Measurements from ENCODE around the gene TMPRSS13. TPM values are rescaled to one million over a fixed set of nuclear protein-coding genes. Genes with fewer than 3 reads are reported as not detected.

Gene TMPRSS13
- total RNA-seq, 1 donor from 2014 or later, result not detected

- Histone ChIP-seq H3K4me1 (no peaks in the 10 kb centered on the region), H3K27me3 (no peaks in the 10 kb centered on the region), H3K27ac (no peak overlapping the region), H3K36me3 (no peaks in the 10 kb centered on the region), H3K9me3 (no peaks in the 10 kb centered on the region), H3K4me3 (no peak overlapping the region)
- intact Hi-C loops (cut with DNase I), result no loop called here
- TF ChIP-seq CTCF (IDR thresholded peaks at IDR 0.05), result no peak
- DNase-seq (ENCODE audit: low spot score in 2 of 2), result no peak
Measured at GRCh38 chr11:117859488-117860112, 69.6 kb downstream of the TMPRSS13 start.

DNA sequence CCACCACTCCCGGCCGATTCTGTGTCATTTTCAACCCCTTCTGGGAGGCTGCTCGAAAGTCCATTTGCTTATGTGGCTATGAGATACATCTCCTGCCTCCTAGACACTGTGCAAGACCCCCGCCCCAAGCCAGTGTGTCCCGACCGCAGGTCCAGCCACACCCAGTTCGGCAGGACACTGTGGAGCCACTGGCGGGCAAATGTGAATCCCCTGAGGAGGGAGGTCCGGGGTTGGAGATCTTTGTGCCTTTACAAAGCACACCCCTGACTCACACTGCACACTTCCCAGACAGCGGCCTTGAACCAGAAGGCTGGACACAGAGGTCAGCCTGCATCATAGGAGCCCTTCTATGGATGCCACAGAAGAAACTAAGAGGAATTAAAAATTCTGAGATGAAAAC lies 70.1 kb downstream of the TMPRSS13 start:
- H3K36me3 ChIP-seq, result no peaks in the 10 kb centered on the region
- DNase-seq (ENCODE audit: low spot score in 2 of 2), result no peak
- no peaks in the 10 kb centered on the region for H3K27me3 ChIP-seq
- no peaks in the 10 kb centered on the region for H3K9me3 ChIP-seq
- no peak for TF ChIP-seq CTCF (IDR thresholded peaks at IDR 0.05)
- H3K4me3 ChIP-seq, result no peak overlapping the region
- no peaks in the 10 kb centered on the region for H3K4me1 ChIP-seq
- no peak overlapping the region for H3K27ac ChIP-seq
- intact Hi-C loops (cut with DNase I), result no loop called here

GRCh38 chr11:117857734-117858414 lies 71.3 kb downstream of the TMPRSS13 start:
- TF ChIP-seq CTCF (IDR thresholded peaks at IDR 0.05), result no peak
- H3K4me1 ChIP-seq, result no peaks in the 10 kb centered on the region
- no peak overlapping the region for H3K4me3 ChIP-seq
- intact Hi-C loops (cut with DNase I), result no loop called here
- H3K27ac ChIP-seq, result no peak overlapping the region
- no peaks in the 10 kb centered on the region for H3K36me3 ChIP-seq
- H3K9me3 ChIP-seq, result no peaks in the 10 kb centered on the region
- H3K27me3 ChIP-seq, result no peaks in the 10 kb centered on the region
- no peak for DNase-seq (ENCODE audit: low spot score in 2 of 2)

DNA sequence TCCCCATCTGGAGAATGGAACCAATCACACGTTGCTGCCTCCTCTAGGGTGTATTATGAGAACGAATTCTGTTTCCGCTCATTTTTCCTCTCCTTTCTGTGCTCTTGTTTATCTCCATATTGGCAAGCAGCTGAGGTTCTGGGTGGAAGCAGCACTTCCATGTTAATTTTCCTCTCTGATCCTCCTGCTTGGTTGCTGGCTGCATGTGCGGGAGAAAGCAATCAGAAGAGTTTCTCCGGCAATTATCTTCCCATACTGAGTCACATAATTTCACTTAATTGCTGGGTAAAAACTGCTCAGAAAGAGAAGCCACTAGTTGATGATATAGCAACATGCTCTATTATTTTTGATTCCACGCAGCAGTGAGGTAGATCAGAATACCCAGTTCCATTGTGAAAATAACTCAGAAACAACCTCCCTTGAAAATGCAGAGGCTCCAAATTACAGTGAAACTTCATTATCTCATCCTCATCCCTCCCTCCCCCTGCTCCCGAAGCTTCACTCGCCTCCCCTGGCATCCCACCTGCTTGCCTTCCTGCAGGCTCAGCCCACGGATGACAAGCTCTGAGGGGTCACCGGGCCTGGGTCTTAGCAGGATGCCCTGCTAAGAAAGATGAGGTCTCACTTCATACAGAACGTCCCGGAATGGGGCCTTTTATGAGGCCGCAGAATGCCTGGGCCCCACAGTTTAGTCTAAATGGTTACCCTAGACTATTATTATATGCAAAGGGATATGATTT lies 73.1 kb downstream of the TMPRSS13 start:
- H3K9me3 ChIP-seq, result no peaks in the 10 kb centered on the region
- no peak overlapping the region for H3K4me3 ChIP-seq
- intact Hi-C loops (cut with DNase I), result no loop called here
- H3K36me3 ChIP-seq, result no peaks in the 10 kb centered on the region
- no peak overlapping the region for H3K27ac ChIP-seq
- no peak for TF ChIP-seq CTCF (IDR thresholded peaks at IDR 0.05)
- DNase-seq (ENCODE audit: low spot score in 2 of 2), result no peak
- H3K4me1 ChIP-seq, result no peaks in the 10 kb centered on the region
- H3K27me3 ChIP-seq, result no peaks in the 10 kb centered on the region

DNA sequence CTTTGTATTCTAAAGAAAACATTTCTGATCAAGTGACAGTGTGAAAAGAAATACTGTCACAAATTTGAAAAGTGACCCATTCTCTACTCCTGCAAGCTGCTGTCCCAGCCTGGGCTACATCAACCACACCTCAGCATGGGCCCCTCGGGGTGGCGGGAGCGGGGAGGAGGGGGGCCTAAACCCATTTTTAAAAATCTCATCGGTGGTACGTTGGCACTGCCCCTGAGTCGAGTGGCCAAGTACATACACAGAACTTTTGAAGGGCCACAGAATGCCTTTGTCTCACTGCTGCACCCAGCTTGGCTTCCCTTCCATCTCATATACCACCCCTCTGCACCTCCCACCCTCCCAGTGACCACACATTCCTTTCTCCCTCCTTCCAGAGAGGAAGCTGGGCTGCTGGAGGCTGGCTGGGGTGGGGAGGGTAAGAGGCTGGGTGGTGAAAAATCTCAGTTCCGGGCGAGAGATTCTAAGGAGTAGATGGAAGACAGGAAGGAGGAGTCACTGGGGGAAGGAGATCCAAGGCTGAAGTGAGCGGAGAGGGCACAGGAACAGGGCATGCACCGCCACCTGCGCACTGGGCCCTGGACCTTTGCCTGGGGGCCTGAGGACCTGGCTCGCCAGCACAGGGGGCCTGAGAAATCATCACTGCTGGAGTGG lies 73.9 kb downstream of the TMPRSS13 start:
- H3K27ac ChIP-seq, result no peak overlapping the region
- no peak overlapping the region for H3K4me3 ChIP-seq
- no peaks in the 10 kb centered on the region for H3K4me1 ChIP-seq
- H3K27me3 ChIP-seq, result no peaks in the 10 kb centered on the region
- no peak for DNase-seq (ENCODE audit: low spot score in 2 of 2)
- H3K36me3 ChIP-seq, result no peaks in the 10 kb centered on the region
- TF ChIP-seq CTCF (IDR thresholded peaks at IDR 0.05), result no peak
- H3K9me3 ChIP-seq, result no peaks in the 10 kb centered on the region
- intact Hi-C loops (cut with DNase I), result no loop called here
